ENCODE data around the gene CFHR4.
"Not testable (repeated sequence)": the region's sequence is repeated elsewhere in the genome, so short reads cannot be mapped to it uniquely, and the experiment has no call there.

The CFHR4 gene

GRCh38 chr1:196941474-196941873 lies 53.6 kb downstream of the CFHR4 start:
- DNase-seq (ENCODE audit: low read depth), result not testable (repeated sequence)

GRCh38 chr1:196943568-196943967 lies 55.7 kb downstream of the CFHR4 start, which contains the start of gene CFHR2:
Gene CFHR2, plus strand, starts transcription at chr1:196943738. Its CDS starts 143 bp downstream, at chr1:196943881.
- DNase-seq (ENCODE audit: low read depth), result not testable (repeated sequence)

GRCh38 chr1:196951711-196952394 lies 64.0 kb downstream of the CFHR4 start:
- no peak for DNase-seq (ENCODE audit: low read depth)

GRCh38 chr1:196954778-196955177 lies 66.9 kb downstream of the CFHR4 start:
- no peak for DNase-seq (ENCODE audit: low read depth)

- DNase-seq (ENCODE audit: low read depth), result no peak
Measured at GRCh38 chr1:196955926-196956325, 68.1 kb downstream of the CFHR4 start.

- no peak for DNase-seq (ENCODE audit: low read depth)
Measured at GRCh38 chr1:196960854-196961253, 73.0 kb downstream of the CFHR4 start.

Data from T-helper 22 cell (primary cell).